Stimulated activated CD8-positive, alpha-beta memory T cell treated with anti-CD3 and anti-CD28 coated beads, Interleukin-4, amount 100 ng/mL, for 1 hour (primary cell): ENCODE measurements around the gene CLEC3B.

Source experiments
- DNase-seq, 2 donors: peaks; one replicate each; pipeline ENCODE4 v3.0.0-alpha.2; 2020; ENCODE audit warnings: low read depth in 2 of 2, low spot score in 1 of 2

Gene CLEC3B

DNA sequence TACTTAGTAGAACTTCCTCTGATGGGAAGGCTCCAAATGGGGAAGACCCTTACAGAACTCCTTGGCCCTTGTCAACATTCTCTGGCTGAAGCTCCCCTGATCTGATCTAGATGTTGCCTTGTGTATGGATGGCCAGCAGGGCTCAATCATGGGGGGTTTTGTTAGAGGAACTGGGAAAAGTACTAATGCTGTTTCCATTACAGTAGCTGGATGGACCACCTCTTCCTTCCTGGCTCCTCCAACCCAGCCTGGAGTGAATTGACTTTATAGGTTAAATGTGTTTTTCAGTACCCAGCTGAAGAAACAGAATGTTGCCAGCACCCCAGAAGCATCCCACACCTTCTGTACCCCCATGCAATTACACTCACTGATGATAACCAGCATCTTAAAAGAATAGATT lies 22.7 kb upstream of the CLEC3B start:
- no peak for DNase-seq

DNA sequence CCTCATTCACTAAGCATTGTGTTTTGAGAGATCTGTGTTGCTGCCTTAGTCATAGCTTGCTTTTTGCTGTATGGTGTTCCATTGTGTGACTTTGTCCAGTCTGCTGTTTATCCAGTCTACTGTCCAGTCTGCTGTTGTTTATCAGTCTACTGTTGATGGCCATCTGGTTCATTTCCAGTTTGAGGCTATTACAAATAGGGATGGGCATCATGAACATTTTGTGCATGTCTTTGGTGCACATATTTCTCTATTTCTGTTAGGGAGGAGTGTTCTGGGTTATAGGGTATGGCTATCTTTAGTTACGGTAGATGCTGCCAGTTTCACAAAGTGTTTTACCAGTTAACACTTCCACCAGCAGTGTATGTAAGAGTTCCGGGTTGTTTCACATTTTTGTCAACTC lies 22.2 kb upstream of the CLEC3B start:
- DNase-seq, result no peak

GRCh38 chr3:45007091-45007490 lies 19.0 kb upstream of the CLEC3B start:
- no peak for DNase-seq

DNA sequence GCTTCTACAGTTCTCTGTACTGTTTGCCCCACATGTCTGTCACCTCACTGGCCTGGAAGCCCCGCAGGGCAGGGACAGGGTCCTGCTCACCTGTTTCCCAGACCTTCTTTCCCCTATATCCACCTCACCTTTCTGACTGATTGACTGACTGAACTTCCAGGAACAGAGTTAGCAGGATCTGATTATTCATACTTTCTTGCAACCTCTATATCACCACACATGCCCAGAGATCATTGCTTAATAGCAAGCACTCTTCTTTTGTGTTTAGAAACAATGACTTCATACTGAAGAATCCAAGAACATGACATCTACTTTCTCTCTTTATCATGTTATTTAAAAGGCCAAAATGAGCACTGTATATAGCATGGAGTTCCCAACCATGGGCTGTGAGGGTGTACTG lies 18.0 kb upstream of the CLEC3B start:
- no peak for DNase-seq

DNA sequence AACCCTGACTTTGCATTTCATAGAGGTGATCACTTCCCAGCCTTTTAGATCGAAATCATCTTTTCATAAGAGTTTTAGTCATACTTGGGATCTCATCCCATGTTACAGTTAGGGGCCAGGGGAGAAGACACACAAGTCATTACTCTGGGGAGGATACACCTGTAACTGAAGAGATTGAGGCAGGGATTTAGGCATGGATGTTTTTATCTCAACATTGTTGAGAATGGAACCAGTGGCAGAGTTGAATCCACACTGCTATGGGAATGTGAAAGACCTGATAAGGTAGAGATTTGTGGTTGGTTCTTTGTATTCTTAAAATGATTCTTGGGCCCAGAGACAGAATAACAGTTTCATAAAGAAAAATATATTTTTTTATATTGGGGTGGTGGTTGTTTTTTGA lies 16.2 kb upstream of the CLEC3B start:
- DNase-seq, result no peak

GRCh38 chr3:45010811-45011333 lies 15.2 kb upstream of the CLEC3B start:
- DNase-seq, result no peak

DNA sequence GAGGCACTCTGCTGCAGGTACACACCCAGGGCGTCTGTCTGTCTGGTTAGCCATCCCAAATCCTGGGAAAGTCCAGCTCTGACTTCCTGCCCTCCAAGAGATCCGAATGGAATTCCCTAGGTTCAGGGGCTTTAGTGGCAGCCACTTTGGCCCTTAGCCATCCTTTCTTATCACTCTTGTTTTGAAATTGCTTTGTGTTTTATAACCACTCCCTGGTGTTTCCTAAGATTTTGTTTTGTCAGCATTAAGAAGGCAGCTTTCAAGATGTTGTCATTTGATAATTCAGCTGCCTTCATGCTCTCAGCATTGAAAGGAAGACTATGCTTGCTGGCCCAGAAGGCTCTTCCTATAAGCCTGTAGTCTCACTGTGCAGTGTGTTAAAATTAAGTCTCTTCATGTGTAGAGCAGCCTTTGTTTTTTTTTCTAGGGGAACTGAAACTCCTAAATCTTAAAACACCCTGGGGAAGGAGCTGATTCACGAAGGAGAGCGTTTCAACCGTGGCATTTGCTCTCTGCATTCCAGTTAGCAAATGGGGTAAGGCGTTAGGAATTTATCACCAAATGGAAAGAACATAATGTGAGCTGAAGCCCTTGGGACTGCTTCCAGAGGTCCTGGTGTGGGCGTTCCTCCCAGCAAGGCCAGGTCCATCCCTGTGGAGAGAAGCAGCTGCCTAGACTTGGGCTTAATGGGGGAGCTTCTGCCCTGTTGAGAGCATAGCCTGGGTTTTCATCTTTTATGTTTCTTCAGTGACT lies 14.2 kb upstream of the CLEC3B start:
- no peak for DNase-seq

GRCh38 chr3:45012577-45012976 lies 13.5 kb upstream of the CLEC3B start:
- DNase-seq, result no peak

DNA sequence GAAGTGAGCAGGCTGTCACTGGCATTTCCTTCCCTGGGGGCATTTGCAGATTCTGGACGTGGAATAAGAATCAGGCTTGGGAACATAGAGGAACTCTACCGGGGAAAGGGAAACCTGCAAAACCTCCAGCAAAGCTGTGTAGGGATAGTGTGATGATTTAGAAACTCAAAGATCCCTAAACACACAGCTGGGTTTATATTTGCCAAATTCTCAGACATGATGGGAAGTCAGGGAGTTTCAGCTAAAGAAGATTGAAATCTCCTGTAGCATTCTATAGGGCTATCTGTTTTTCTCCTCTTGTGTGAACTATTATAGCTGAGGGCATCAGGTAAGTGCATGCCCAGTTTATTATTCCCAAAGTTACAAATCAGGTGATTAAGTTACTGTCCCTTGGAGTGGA lies 9.2 kb upstream of the CLEC3B start:
- DNase-seq, result no peak

DNA sequence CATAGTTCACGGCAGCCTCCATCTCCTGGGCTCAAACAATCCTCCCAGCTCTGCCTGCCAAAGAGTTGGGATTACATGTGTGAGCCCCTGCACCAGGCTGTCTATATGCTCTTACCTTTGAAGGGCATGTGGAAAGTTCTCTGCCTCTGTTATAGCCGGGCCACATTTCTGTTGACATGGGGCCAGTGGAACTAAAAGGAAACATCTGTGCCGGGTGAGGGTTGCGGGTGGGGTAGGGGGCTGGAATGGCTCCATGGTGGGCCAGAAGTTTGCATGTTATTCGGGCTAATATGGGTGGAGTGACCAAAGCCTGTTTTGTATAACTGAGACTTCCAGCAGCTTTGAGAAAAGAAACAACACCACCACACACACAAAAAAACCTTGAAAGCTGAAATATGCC lies 8.3 kb upstream of the CLEC3B start:
- DNase-seq, result no peak

GRCh38 chr3:45020534-45020933 lies 5.6 kb upstream of the CLEC3B start:
- DNase-seq, result no peak

- no peak for DNase-seq
Observed at GRCh38 chr3:45021524-45022297, 4.4 kb upstream of the CLEC3B start.

DNA sequence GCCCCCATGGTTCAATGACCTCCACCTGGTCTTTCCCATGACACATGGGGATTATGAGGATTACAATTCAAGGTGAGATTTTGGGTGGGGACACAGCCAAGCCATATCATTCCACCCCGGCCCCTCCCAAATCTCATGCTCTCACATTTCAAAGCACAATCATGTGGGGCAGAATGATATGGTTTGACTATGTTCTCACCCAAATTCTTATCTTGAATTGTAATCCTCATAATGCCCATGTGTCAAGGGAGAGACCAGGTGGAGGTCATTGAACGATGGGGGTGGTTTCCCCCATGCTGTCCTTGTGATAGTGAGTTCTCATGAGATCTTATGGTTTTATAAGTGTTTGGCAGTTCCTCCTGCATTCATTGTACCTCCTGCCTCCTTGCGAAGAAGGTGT lies 2.4 kb upstream of the CLEC3B start:
- no peak for DNase-seq

- no peak for DNase-seq
Observed at GRCh38 chr3:45024542-45025255, 1.4 kb upstream of the CLEC3B start.

GRCh38 chr3:45026957-45027356 lies 854 bp downstream of the CLEC3B start:
- DNase-seq, result no peak

DNA sequence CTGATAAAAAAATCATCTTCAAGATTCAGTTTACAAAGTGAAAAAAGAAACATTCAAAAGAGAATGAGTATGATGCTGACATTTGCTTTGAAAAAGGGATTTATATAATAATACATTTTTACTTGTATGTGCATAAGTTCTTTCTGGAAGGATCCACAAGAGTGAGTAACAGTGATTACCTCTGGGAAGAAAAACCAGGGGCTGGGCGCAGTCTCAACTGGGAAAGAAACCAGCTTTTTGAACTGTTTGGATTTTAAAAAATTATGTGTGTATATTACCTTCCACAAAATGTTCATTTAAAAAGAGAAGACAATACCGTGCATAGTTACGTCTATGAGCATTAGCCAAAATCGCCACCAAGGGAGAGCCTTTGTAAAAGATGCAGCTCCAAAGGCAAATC lies 1.3 kb downstream of the CLEC3B start:
- DNase-seq, result no peak

GRCh38 chr3:45029216-45029615 lies 3.1 kb downstream of the CLEC3B start:
- no peak for DNase-seq

DNA sequence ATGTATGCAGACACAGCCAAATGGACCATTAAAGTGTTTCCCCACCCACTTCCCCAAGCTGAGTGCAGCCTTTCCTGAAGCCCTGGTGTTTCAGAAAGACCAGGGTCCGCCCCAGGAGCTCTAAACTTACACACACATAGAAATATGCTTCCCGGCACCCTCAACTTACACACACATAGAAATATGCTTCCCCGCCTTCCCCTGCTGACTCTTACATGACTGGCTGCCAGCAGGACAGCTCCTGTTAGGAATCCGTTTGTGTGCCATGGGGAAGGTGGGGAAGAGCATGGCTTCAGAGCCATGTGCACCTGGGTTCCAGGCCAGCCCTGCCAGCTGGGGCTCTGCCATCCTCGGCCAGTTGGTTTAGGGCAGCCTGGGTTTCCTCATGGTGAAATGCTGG lies 3.6 kb downstream of the CLEC3B start:
- DNase-seq, result no peak

DNA sequence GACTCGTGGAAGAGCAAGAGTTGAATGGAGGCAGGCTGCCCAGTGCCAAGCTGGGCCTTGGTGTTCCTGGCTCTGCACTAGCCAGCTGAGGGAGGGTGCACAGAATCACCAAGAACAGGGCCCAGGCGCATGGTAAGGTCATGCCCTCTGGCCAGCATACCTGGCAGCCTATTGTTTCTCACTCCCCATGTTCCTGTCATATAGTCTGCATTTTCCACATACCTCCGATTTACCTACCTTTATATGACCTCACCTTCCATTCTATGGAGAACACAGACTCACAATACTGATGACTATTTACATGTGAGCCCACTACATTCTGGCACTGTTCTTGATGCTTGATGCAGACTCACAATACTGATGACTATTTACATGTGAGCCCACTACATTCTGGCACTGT lies 5.4 kb downstream of the CLEC3B start:
- no peak for DNase-seq

- no peak for DNase-seq
Observed at GRCh38 chr3:45032113-45032512, 6.0 kb downstream of the CLEC3B start.

GRCh38 chr3:45033791-45034190 lies 7.7 kb downstream of the CLEC3B start:
- DNase-seq, result no peak
